Spleen (tissue), 11 donors: Measurements from ENCODE around the gene ACKR1. TPM values are rescaled to one million over a fixed set of nuclear protein-coding genes. Genes with fewer than 3 reads are reported as not detected.

ENCODE experiments used
- DNase-seq: peaks from one replicate; pipeline ENCODE4 v3.0.0-alpha.2; 2020
- H3K27ac ChIP-seq, 8 donors: fragments of 200-600 bp; sonication (generic) in 7 of 8; 1 replicate in 4 of 8; 2 replicates in 4 of 8; pipeline versions ENCODE4 v1.5.0 to v1.8.0; 2016 to 2021; ENCODE audit warnings: inconsistent platforms in 4 of 8, mild to moderate bottlenecking in 4 of 8, moderate library complexity in 1 of 8
- H3K27me3 ChIP-seq, 7 donors: fragments of 200-600 bp; sonication (generic) in 6 of 7; replicated peaks in 1 of 7; 1 replicate in 4 of 7; 2 replicates in 3 of 7; pipeline versions ENCODE4 v1.5.0 to v1.8.0; 2016 to 2021; ENCODE audit warnings: inconsistent platforms in 3 of 7, mild to moderate bottlenecking in 1 of 7
- H3K36me3 ChIP-seq, 6 donors: fragments of 200-600 bp; sonication (generic) in 5 of 6; 1 replicate in 4 of 6; 2 replicates in 2 of 6; pipeline versions ENCODE4 v1.5.0 to v1.8.0; 2016 to 2021; ENCODE audit warnings: inconsistent platforms in 2 of 6
- H3K4me1 ChIP-seq, 6 donors: fragments of 200-600 bp; sonication (generic) in 5 of 6; 1 replicate in 3 of 6; 2 replicates in 3 of 6; pipeline versions ENCODE4 v1.5.0 to v1.8.0; 2016 to 2021; ENCODE audit warnings: inconsistent platforms in 3 of 6
- H3K4me3 ChIP-seq, 8 donors: fragments of 200-600 bp; sonication (generic) in 7 of 8; 1 replicate in 4 of 8; 2 replicates in 4 of 8; pipeline versions ENCODE4 v1.5.0 to v1.8.0; 2016 to 2021; ENCODE audit warnings: inconsistent platforms in 4 of 8, mild to moderate bottlenecking in 4 of 8, moderate library complexity in 2 of 8
- H3K9me3 ChIP-seq, 8 donors: fragments of 200-600 bp; sonication (generic) in 7 of 8; 1 replicate in 4 of 8; 2 replicates in 4 of 8; pipeline versions ENCODE4 v1.5.0 to v1.8.0; 2016 to 2021; ENCODE audit warnings: inconsistent platforms in 4 of 8
- CTCF ChIP-seq, 11 experiments: fragments of 200-600 bp in 7 of 11; fragments of 450-650 bp in 4 of 11; sonication (generic) in 4 of 11; IDR thresholded peaks in 8 of 11; conservative IDR thresholded peaks in 3 of 11; 1 replicate in 7 of 11; 2 replicates in 4 of 11; pipeline versions ENCODE4 v1.4.0 to v1.8.0; 2016 to 2021; ENCODE audit warnings: antibody characterized with exemption in 11 of 11, inconsistent platforms in 4 of 11, mild to moderate bottlenecking in 1 of 11
- POLR2A ChIP-seq, 3 donors: fragments of 450-650 bp; IDR thresholded peaks; one replicate each; pipeline ENCODE4 v1.5.1; 2017; ENCODE audit warnings: antibody characterized with exemption in 3 of 3, mild to moderate bottlenecking in 1 of 3
- POLR2AphosphoS5 ChIP-seq, 3 donors: sonication (generic); formaldehyde crosslinking; IDR thresholded peaks; one replicate each; pipeline ENCODE4 v1.5.1; 2017; ENCODE audit warnings: antibody characterized with exemption in 3 of 3
- WGBS, 5 donors: extraction: QIAGEN DNeasy Blood & Tissue Kit in 3 of 5; methylation state at CpG; one replicate each; pipeline versions ENCODE4 v1.1.5 to v1.1.7; 2013 to 2018; 5-methylcytosine and 5-hydroxymethylcytosine counted together
- intact Hi-C: fragments of 100-400 bp; cut with DNase I; formaldehyde crosslinking; loops from one replicate; pipeline ENCODE4 v1.15.0; 2023; ENCODE audit warnings: low total_unique reads
- polyA plus RNA-seq, 3 donors: library from polyadenylated mRNA; stranded (reverse); fragments of 200-250 nt; gene quantifications; one replicate each; pipeline ENCODE4 v1.2.1, GENCODE V29; 2013
- total RNA-seq, 7 donors: library from RNA; depleted of rRNA in 3 of 7; stranded (reverse); fragments of >200 nt in 3 of 7; fragmentation: NEBNext Ultra II Directional in 4 of 7; extraction: Animal tissue kit (Norgen Biotek cat#: 25700) in 4 of 7; gene quantifications; one replicate each; pipeline versions ENCODE4 v1.1.0 to v1.2.1, GENCODE V29; 2016 to 2021
- donor health status: healthy with polysubstance abuse.
- donor health status: DM: no; HTN: no; CAD: no; lungs with moderate emphysema.
- donor health status: DM: no; HTN: no; CAD: no.
- donor health status: Bipolar disorder and iron deficiency.
- donor health status: healthy.
- donor health status: DM: no; HTN: no; CAD: no.
- donor health status: DM: yes; HTN: yes; CAD: no.

The ACKR1 gene
- total and polyA plus RNA-seq, 10 donors, result 17.6 to 141 (median 99.6) TPM

DNA sequence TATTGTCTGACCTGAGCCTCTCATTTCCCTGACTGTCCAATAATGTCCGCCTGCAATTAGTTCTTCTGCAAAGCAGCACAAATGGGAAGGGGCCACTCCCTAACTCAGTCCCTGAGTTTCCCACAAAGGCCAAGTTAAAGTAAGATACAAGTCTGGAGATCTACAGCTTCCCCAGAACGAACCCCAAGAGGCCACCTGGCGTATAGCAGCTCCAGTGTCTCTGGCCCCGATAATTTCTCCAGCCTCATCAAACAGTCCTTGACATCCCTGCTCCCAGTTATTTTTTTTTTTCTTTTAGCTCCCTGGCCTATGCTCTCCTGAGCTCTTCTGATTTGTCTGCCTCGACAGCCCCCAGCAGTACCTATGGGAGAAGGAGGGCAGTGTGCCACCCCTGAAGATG lies 8.1 kb upstream of the ACKR1 start:
- Histone ChIP-seq H3K27me3 (peaks cover 0 to 24% (median 0%) of the 10 kb centered on the region in 7 donors), H3K4me1 (peaks cover 0 to 34% (median 13%) of the 10 kb centered on the region in 6 donors), H3K4me3 (no peak overlapping the region), H3K36me3 (no peaks in the 10 kb centered on the region), H3K27ac (no peak overlapping the region), H3K9me3 (no peaks in the 10 kb centered on the region)
- intact Hi-C loops, result no loop called here
- TF ChIP-seq POLR2AphosphoS5 (IDR thresholded peaks at IDR 0.05) (no peak), CTCF (IDR thresholded peaks at IDR 0.05 in 8 of 11, conservative IDR thresholded peaks at IDR 0.05 in 3 of 11) (no peak), POLR2A (IDR thresholded peaks at IDR 0.05) (no peak)
- DNase-seq, result no peak
- 70 to 81% (median 77%) methylated on average over 5 of the region's 5 CpGs for WGBS, 5 donors

GRCh38 chr1:159197561-159198557 lies 6.8 kb upstream of the ACKR1 start:
- TF ChIP-seq CTCF (IDR thresholded peaks at IDR 0.05 in 8 of 11, conservative IDR thresholded peaks at IDR 0.05 in 3 of 11) (peak; percentile 51 to 88 (median 80)), POLR2A (IDR thresholded peaks at IDR 0.05) (no peak)
- Histone ChIP-seq H3K4me1 (peaks cover 0 to 48% (median 15%) of the 10 kb centered on the region in 6 donors), H3K36me3 (no peaks in the 10 kb centered on the region), H3K27me3 (peaks cover 0 to 33% (median 0%) of the 10 kb centered on the region in 7 donors), H3K27ac (peak overlapping the region in 1 of 8 donors; percentile 19), H3K4me3 (peak overlapping the region in 1 of 8 donors; percentile 71), H3K9me3 (no peaks in the 10 kb centered on the region)
- intact Hi-C loops, result no loop called here
- DNase-seq, result no peak
- WGBS, 5 donors, result 39 to 58% (median 43%) methylated on average over 9 to 12 of the region's 12 CpGs

DNA sequence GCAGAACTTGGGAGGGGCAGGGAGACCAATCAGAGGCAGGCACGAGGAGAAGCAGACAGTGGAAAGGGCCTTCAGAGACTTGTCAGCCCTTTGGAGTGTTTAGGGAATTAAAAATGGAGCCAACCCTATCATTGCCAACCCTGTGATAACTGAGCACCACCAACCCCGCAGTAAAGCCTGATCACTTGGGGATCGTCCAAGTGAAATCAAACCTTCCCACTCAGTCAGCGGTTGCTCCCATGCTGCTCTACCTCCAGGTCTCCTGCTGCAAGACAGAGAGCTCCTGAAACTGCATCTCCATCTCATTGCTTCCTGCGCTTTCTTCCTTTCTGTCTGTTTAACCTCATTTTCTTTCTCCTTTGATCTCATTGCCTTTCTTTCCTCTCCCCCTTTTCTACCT lies 4.8 kb upstream of the ACKR1 start:
- Histone ChIP-seq H3K4me1 (peaks cover 0 to 65% (median 21%) of the 10 kb centered on the region in 6 donors), H3K4me3 (peak overlapping the region in 6 of 8 donors; percentile 38 to 71 (median 49)), H3K27ac (peak overlapping the region in 2 of 8 donors; percentile 0 to 51), H3K9me3 (no peaks in the 10 kb centered on the region), H3K36me3 (no peaks in the 10 kb centered on the region), H3K27me3 (peaks cover 0 to 42% (median 0%) of the 10 kb centered on the region in 7 donors)
- 62 to 90% (median 76%) methylated on average over 5 of the region's 5 CpGs for WGBS, 5 donors
- DNase-seq, result no peak
- intact Hi-C loops, result no loop called here
- no peak for TF ChIP-seq POLR2A (IDR thresholded peaks at IDR 0.05)
- TF ChIP-seq POLR2AphosphoS5 (IDR thresholded peaks at IDR 0.05), result no peak
- TF ChIP-seq CTCF (IDR thresholded peaks at IDR 0.05 in 8 of 11, conservative IDR thresholded peaks at IDR 0.05 in 3 of 11), result no peak

DNA sequence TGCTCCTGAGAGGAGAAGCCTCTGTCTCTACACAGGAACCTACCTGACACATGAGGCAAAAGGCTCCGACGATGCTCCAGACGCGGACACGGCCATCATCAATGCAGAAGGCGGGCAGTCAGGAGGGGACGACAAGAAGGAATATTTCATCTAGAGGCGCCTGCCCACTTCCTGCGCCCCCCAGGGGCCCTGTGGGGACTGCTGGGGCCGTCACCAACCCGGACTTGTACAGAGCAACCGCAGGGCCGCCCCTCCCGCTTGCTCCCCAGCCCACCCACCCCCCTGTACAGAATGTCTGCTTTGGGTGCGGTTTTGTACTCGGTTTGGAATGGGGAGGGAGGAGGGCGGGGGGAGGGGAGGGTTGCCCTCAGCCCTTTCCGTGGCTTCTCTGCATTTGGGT lies 3.9 kb upstream of the ACKR1 start:
- Histone ChIP-seq H3K4me3 (peak overlapping the region; percentile 20 to 71 (median 42)), H3K27ac (peak overlapping the region in 6 of 8 donors; percentile 20 to 78 (median 66))
- 9 to 33% (median 12%) methylated on average over 17 to 18 of the region's 18 CpGs for WGBS, 5 donors

More for the DNA sequence above, 3.9 kb upstream of the ACKR1 start:
- DNase-seq, result no peak
- TF ChIP-seq POLR2AphosphoS5 (IDR thresholded peaks at IDR 0.05), result no peak
- no peak for TF ChIP-seq CTCF (IDR thresholded peaks at IDR 0.05 in 8 of 11, conservative IDR thresholded peaks at IDR 0.05 in 3 of 11)
- no peak for TF ChIP-seq POLR2A (IDR thresholded peaks at IDR 0.05)
- Histone ChIP-seq H3K9me3 (no peaks in the 10 kb centered on the region), H3K36me3 (no peaks in the 10 kb centered on the region), H3K27me3 (peaks cover 0 to 51% (median 0%) of the 10 kb centered on the region in 7 donors), H3K4me1 (peaks cover 0 to 65% (median 21%) of the 10 kb centered on the region in 6 donors)
- intact Hi-C loops, result no loop called here
